ENCODE measurements around the gene UROC1.

DNA sequence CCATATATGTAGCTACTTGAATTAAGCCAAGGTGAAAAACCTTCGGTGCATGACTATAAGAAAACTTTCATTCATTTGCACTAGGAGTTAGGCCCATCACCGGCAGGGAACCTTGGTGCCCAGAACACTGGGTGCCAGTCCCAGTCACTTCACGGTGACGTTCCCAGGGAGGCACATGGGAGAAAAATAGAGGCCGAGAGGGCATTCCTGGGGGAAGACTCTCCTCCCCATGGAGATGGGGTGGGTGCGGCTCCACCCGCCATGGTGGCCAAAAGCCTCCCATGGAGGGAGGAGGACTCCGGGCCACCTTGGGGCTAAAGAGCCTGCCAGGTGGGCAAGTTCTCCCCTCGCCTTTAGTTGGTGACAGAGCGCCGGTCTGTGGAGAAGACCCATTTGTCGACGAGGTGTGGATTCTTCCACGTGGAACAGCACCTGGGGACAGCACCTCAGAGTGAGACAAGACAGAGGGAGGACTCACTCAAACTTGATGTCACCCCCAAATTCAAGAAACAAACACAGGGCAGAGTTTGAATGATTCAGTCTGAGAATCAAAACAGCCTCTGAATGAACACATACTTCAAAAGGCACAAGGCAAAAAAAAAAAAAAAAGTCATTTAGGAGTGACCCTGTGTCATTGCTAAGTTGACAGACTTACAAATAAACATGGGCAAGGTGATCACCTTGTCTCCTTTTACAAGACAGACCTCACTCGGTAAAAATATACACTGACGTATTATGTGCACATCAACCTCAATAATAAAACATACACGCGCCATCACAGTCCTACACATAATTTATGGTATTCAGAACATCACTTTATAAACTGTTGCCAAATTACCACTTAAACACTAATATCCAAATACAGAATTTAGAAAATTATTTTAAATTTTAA is 80.5 kb downstream of the UROC1 start:
- TF ChIP-seq JUND (CRISPR knock-in tag; IDR thresholded peaks at IDR 0.05), result no peak
- TF ChIP-seq MXD4 (CRISPR knock-in tag; IDR thresholded peaks at IDR 0.05), result no peak
- TF ChIP-seq, protein P1, sequence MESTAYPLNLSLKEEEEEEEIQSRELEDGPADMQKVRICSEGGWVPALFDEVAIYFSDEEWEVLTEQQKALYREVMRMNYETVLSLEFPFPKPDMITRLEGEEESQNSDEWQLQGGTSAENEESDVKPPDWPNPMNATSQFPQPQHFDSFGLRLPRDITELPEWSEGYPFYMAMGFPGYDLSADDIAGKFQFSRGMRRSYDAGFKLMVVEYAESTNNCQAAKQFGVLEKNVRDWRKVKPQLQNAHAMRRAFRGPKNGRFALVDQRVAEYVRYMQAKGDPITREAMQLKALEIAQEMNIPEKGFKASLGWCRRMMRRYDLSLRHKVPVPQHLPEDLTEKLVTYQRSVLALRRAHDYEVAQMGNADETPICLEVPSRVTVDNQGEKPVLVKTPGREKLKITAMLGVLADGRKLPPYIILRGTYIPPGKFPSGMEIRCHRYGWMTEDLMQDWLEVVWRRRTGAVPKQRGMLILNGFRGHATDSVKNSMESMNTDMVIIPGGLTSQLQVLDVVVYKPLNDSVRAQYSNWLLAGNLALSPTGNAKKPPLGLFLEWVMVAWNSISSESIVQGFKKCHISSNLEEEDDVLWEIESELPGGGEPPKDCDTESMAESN (CRISPR knock-in tag; conservative IDR thresholded peaks at IDR 0.05), result no peak
- TF ChIP-seq ATF2 (CRISPR knock-in tag; IDR thresholded peaks at IDR 0.05), result no peak
- TF ChIP-seq, protein P2, sequence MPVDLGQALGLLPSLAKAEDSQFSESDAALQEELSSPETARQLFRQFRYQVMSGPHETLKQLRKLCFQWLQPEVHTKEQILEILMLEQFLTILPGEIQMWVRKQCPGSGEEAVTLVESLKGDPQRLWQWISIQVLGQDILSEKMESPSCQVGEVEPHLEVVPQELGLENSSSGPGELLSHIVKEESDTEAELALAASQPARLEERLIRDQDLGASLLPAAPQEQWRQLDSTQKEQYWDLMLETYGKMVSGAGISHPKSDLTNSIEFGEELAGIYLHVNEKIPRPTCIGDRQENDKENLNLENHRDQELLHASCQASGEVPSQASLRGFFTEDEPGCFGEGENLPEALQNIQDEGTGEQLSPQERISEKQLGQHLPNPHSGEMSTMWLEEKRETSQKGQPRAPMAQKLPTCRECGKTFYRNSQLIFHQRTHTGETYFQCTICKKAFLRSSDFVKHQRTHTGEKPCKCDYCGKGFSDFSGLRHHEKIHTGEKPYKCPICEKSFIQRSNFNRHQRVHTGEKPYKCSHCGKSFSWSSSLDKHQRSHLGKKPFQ (CRISPR knock-in tag; IDR thresholded peaks at IDR 0.05; ENCODE audit: insufficient replicate concordance), result no peak
- no peak for TF ChIP-seq POLR2A (IDR thresholded peaks at IDR 0.05; ENCODE audit: insufficient read depth in 1 of 2, low read depth in 2 of 2, low read length in 2 of 2)
- TF ChIP-seq, protein P3, sequence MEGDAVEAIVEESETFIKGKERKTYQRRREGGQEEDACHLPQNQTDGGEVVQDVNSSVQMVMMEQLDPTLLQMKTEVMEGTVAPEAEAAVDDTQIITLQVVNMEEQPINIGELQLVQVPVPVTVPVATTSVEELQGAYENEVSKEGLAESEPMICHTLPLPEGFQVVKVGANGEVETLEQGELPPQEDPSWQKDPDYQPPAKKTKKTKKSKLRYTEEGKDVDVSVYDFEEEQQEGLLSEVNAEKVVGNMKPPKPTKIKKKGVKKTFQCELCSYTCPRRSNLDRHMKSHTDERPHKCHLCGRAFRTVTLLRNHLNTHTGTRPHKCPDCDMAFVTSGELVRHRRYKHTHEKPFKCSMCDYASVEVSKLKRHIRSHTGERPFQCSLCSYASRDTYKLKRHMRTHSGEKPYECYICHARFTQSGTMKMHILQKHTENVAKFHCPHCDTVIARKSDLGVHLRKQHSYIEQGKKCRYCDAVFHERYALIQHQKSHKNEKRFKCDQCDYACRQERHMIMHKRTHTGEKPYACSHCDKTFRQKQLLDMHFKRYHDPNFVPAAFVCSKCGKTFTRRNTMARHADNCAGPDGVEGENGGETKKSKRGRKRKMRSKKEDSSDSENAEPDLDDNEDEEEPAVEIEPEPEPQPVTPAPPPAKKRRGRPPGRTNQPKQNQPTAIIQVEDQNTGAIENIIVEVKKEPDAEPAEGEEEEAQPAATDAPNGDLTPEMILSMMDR (CRISPR knock-in tag; IDR thresholded peaks at IDR 0.05), result no peak
- TF ChIP-seq RAD51 (IDR thresholded peaks at IDR 0.05; ENCODE audit: borderline replicate concordance), result no peak
- TF ChIP-seq KDM4B (CRISPR knock-in tag; IDR thresholded peaks at IDR 0.05), result no peak
- TF ChIP-seq RNF2 (conservative IDR thresholded peaks at IDR 0.05; ENCODE audit: low read depth), result no peak
- TF ChIP-seq MLX (CRISPR knock-in tag; IDR thresholded peaks at IDR 0.05), result no peak
- TF ChIP-seq, protein P4, sequence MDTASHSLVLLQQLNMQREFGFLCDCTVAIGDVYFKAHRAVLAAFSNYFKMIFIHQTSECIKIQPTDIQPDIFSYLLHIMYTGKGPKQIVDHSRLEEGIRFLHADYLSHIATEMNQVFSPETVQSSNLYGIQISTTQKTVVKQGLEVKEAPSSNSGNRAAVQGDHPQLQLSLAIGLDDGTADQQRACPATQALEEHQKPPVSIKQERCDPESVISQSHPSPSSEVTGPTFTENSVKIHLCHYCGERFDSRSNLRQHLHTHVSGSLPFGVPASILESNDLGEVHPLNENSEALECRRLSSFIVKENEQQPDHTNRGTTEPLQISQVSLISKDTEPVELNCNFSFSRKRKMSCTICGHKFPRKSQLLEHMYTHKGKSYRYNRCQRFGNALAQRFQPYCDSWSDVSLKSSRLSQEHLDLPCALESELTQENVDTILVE (CRISPR knock-in tag; IDR thresholded peaks at IDR 0.05), result no peak
- TF ChIP-seq PHF5A (CRISPR knock-in tag; IDR thresholded peaks at IDR 0.05; ENCODE audit: low read depth, unreplicated experiment), result no peak
- no peak for TF ChIP-seq SMAD1 (CRISPR knock-in tag; IDR thresholded peaks at IDR 0.05; ENCODE audit: borderline replicate concordance, low read depth)
